Panc1 (cell line): ENCODE data around the gene DENND4B.

Experiments used
- CTCF ChIP-seq: fragments of 450-650 bp; IDR thresholded peaks from 2 replicates; pipeline ENCODE4 v1.5.1; 2017; ENCODE audit warnings: mild to moderate bottlenecking
- POLR2AphosphoS5 ChIP-seq: IDR thresholded peaks from 2 replicates; pipeline ENCODE4 v1.6.1; 2012; ENCODE audit warnings: mild to moderate bottlenecking, low read depth, low read length, moderate library complexity
- SIN3A ChIP-seq: IDR thresholded peaks from 2 replicates; pipeline ENCODE4 v1.6.1; 2012; ENCODE audit warnings: low read depth, mild to moderate bottlenecking, low read length, moderate library complexity, borderline replicate concordance; ENCODE audit not compliant: insufficient read depth

- TF ChIP-seq CTCF, result no peak
- TF ChIP-seq SIN3A, result no peak
- TF ChIP-seq POLR2AphosphoS5, result no peak
These were observed 21.9 kb upstream of the DENND4B start for GRCh38 chr1:153968408-153968807.
